Stimulated activated CD4-positive, alpha-beta T cell treated with anti-CD3 and anti-CD28 coated beads, Interleukin-2, amount 100 ng/mL, for 24 hours (primary cell): Measurements from ENCODE around the gene CPEB1.
"Not testable (repeated sequence)": the region's sequence is repeated elsewhere in the genome, so short reads cannot be mapped to it uniquely, and the experiment has no call there.

Experiments
- DNase-seq, 2 donors: peaks; one replicate each; pipeline ENCODE4 v3.0.0-alpha.2; 2020

The CPEB1 gene

DNA sequence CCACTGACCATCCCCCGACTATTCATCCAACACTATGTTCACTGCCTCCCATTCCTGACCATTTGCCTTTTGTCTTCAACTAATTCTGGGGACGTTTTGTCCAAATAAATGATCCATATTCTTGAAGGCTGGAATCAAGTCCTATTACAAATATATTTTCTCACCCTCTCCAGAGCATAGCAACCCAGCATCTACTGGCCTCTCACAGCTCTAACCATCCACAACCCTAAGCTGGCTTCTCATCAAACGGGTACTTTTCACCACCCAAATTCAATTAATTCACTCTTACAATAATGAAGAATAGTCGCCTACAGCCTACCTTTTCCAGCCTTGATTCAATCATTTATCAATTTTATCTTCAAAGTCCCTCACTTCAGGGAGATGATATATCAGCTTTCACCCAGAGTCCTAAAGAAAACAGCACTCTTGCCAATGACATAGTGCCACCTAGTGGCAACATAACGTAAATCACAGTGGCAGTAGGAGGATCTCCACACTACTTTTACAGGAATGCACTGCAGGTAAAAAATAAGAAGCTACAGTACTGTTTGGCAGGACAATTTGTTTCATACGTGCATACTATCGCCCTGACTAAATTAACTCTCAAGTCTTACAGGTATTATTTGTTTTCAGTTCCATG is 144.3 kb downstream of the CPEB1 start:
- peak in 1 of 2 donors; percentile 21 for DNase-seq

DNA sequence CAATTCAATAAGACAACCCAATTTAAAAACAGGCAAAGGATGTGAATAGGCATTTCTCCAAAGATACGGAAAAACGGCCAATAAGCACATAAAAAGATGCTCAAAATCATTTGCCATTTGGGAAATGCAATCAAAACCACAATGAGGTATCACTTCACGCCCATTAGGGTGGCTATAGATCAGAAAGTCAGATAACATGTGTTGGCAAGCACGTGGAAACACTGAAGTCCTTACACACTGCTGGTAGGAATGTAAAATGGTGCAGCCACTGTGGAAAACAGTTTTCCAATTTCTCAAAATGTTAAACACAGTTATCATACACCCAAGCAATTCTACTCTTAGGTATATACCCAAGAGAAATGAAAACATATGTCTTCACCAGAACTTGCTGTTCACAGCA is 146.4 kb downstream of the CPEB1 start:
- DNase-seq: not testable (repeated sequence)

DNA sequence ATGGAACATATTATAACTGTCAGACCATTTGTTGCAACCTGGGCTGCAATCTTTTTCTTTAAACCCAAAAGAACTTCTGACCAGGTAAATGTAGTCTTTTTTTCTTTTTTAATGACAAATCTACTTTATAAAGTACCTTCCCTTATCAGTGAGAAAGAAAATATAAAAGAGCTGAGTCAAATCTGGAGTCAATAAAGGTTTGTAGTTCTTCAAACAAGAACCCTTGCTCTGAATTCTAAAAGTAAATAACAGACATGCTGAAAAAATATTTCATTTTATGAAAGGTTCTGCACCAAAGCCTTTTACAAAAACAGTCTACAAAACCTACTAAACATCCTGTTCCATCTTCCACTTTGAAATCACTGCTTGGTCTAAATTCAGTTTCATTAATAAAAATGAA is 149.2 kb downstream of the CPEB1 start:
- DNase-seq: not testable (repeated sequence)
